Vagina (tissue), 2 donors: ENCODE measurements around the gene APP.

ENCODE experiments used
- CTCF ChIP-seq, 3 experiments: fragments of 450-650 bp in 2 of 3; fragments of 200-600 bp in 1 of 3; sonication (generic) in 1 of 3; IDR thresholded peaks; one replicate each; pipeline ENCODE4 v1.5.1; 2017 to 2019; ENCODE audit warnings: antibody characterized with exemption in 3 of 3, mild to moderate bottlenecking in 2 of 3, moderate library complexity in 2 of 3
- POLR2A ChIP-seq, 2 donors: fragments of 450-650 bp; IDR thresholded peaks; one replicate each; pipeline ENCODE4 v1.6.1; 2017; ENCODE audit warnings: antibody characterized with exemption in 2 of 2, mild to moderate bottlenecking in 2 of 2, moderate library complexity in 2 of 2

GRCh38 chr21:26052057-26052456 lies 118.5 kb downstream of the APP start:
- TF ChIP-seq CTCF (IDR thresholded peaks at IDR 0.05): no peak
- no peak for TF ChIP-seq POLR2A (IDR thresholded peaks at IDR 0.05)
